ENCODE data around the gene CCDC13.

CCDC13 gene

DNA sequence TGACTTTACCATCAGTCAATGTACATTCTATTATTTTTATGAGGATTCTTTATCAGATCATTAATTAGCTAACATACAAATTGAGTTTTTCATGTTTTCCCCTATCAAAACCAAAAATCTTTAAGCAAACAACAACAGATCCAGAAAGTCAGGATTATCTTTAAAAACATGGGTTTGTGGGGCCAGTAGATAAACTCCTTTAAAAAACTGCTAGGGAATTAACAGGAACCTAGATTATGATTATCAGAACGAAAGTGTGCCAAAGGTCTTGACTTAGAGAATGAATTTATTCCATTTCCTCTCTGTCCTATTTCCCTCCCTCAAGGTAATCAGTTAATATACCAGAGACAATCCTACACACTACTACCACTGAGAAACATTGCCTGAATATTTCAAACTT, 13.2 kb upstream of the CCDC13 start:
- no peak overlapping the region for H2BK5ac ChIP-seq (ENCODE audit: low read depth, low read length, poor library complexity)
- H4K12ac ChIP-seq (ENCODE audit: low read depth, low read length) = no peak overlapping the region
- H3K9me3 ChIP-seq (ENCODE audit: insufficient read depth, low read depth, low read length) = no peaks in the 10 kb centered on the region
- H2BK120ac ChIP-seq (ENCODE audit: insufficient read depth, low read length, poor library complexity) = no peak overlapping the region
- no peaks in the 10 kb centered on the region for H3K79me2 ChIP-seq (ENCODE audit: control insufficient read depth, insufficient read depth, low read length, poor library complexity)
- H4K91ac ChIP-seq (ENCODE audit: low read depth, low read length) = no peak overlapping the region
- H3K18ac ChIP-seq (ENCODE audit: low read length) = no peak overlapping the region
- H3K4ac ChIP-seq (ENCODE audit: low read depth, low read length) = no peak overlapping the region
- no peak overlapping the region for H3K14ac ChIP-seq (ENCODE audit: low read length)
- peaks cover 15 to 18% of the 10 kb centered on the region in 2 experiments for H3K36me3 ChIP-seq (ENCODE audit: control insufficient read depth in 1 of 2, insufficient read depth in 2 of 2, low read length in 2 of 2)
- no peak overlapping the region for H2BK12ac ChIP-seq (ENCODE audit: low read length)
- no peak overlapping the region for H3K4me2 ChIP-seq (ENCODE audit: low read length)
- WGBS (ENCODE audit: extremely low coverage, insufficient coverage, insufficient read length) = no CpG with 5 or more reads among the region's 1 CpG
- H3K4me3 ChIP-seq (ENCODE audit: low read depth, low read length) = no peak overlapping the region
- H3K79me1 ChIP-seq (ENCODE audit: low read length) = no peaks in the 10 kb centered on the region
- no peaks in the 10 kb centered on the region for H3K27me3 ChIP-seq (ENCODE audit: insufficient read depth, low read length)
- no peak overlapping the region for H3K23ac ChIP-seq (ENCODE audit: low read length)
- no peak overlapping the region for H3K27ac ChIP-seq (ENCODE audit: low read depth, low read length)
- H2AFZ ChIP-seq (ENCODE audit: insufficient read depth, low read length, poor library complexity) = no peak overlapping the region
- no peak overlapping the region for H3K9ac ChIP-seq (ENCODE audit: low read length)
- H3K4me1 ChIP-seq (ENCODE audit: control insufficient read depth in 1 of 2, insufficient read depth in 2 of 2, low read length in 2 of 2) = no peaks in the 10 kb centered on the region
- no peak overlapping the region for H2AK5ac ChIP-seq (ENCODE audit: low read length)
- DNase-seq = no peak
- no peak overlapping the region for H4K8ac ChIP-seq (ENCODE audit: low read depth, low read length)

DNA sequence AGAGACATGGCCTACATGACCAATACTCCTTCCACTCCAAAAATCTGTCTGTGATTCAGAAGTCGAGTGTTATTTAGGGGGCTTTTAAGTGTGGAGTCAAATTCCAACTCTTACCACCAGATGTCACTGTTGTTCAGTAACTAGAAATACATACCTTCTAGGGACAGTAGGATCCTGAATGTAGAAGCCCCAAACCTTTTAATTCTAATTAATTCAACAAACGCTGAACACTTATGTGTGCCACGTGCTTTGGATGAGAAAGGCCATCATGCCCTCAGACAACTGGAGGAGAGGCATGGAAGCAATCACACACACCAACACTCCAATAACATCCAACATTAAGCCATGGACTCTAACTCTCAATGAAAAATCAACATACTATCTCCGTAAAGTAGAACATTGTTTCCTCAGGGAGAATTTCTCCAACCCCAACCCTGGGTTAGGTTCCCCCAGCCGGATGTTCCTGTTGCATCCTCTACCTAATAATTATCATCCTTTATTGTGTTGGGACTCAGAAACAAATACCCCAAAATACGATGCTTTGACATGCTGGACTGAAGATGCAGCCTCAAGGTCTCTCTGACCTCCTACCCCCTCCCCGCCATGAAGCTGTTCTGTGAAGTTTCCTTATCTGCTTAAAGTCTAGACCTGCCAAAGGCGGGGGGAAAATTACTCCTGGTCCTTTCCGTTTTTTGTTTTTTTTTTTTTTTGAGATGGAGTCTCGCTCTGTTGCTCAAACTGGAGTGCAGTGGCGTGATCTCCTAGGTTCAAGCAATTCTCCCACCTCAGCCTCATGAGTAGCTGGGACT, 8.0 kb upstream of the CCDC13 start:
- H4K91ac ChIP-seq (ENCODE audit: low read depth, low read length) = no peak overlapping the region
- no peaks in the 10 kb centered on the region for H3K27me3 ChIP-seq (ENCODE audit: insufficient read depth, low read length)
- no peak overlapping the region for H2BK5ac ChIP-seq (ENCODE audit: low read depth, low read length, poor library complexity)
- H3K4me2 ChIP-seq (ENCODE audit: low read length) = no peak overlapping the region
- no peak overlapping the region for H2BK120ac ChIP-seq (ENCODE audit: insufficient read depth, low read length, poor library complexity)
- no peak overlapping the region for H4K8ac ChIP-seq (ENCODE audit: low read depth, low read length)
- peak; percentile 45 to 91 for DNase-seq
- H2AFZ ChIP-seq (ENCODE audit: insufficient read depth, low read length, poor library complexity) = no peak overlapping the region
- H3K4ac ChIP-seq (ENCODE audit: low read depth, low read length) = no peak overlapping the region
- H3K79me1 ChIP-seq (ENCODE audit: low read length) = no peaks in the 10 kb centered on the region
- no peak overlapping the region for H2AK5ac ChIP-seq (ENCODE audit: low read length)
- H3K79me2 ChIP-seq (ENCODE audit: control insufficient read depth, insufficient read depth, low read length, poor library complexity) = no peaks in the 10 kb centered on the region
- no peak overlapping the region for H3K4me3 ChIP-seq (ENCODE audit: low read depth, low read length)
- H3K9ac ChIP-seq (ENCODE audit: low read length) = no peak overlapping the region
- no CpG with 5 or more reads among the region's 11 CpGs for WGBS (ENCODE audit: extremely low coverage, insufficient coverage, insufficient read length)
- no peaks in the 10 kb centered on the region for H3K4me1 ChIP-seq (ENCODE audit: control insufficient read depth in 1 of 2, insufficient read depth in 2 of 2, low read length in 2 of 2)
- no peaks in the 10 kb centered on the region for H3K9me3 ChIP-seq (ENCODE audit: insufficient read depth, low read depth, low read length)
- H3K18ac ChIP-seq (ENCODE audit: low read length) = no peak overlapping the region
- no peak overlapping the region for H3K14ac ChIP-seq (ENCODE audit: low read length)
- H4K12ac ChIP-seq (ENCODE audit: low read depth, low read length) = no peak overlapping the region
- H3K36me3 ChIP-seq (ENCODE audit: control insufficient read depth in 1 of 2, insufficient read depth in 2 of 2, low read length in 2 of 2) = peaks cover 5 to 7% of the 10 kb centered on the region in 2 experiments
- H3K23ac ChIP-seq (ENCODE audit: low read length) = no peak overlapping the region
- no peak overlapping the region for H2BK12ac ChIP-seq (ENCODE audit: low read length)
- H3K27ac ChIP-seq (ENCODE audit: low read depth, low read length) = no peak overlapping the region

- Histone ChIP-seq H4K8ac (ENCODE audit: low read depth, low read length) (no peak overlapping the region), H2BK5ac (ENCODE audit: low read depth, low read length, poor library complexity) (no peak overlapping the region), H3K4me1 (ENCODE audit: control insufficient read depth in 1 of 2, insufficient read depth in 2 of 2, low read length in 2 of 2) (no peaks in the 10 kb centered on the region), H3K14ac (ENCODE audit: low read length) (no peak overlapping the region), H2BK120ac (ENCODE audit: insufficient read depth, low read length, poor library complexity) (no peak overlapping the region), H4K91ac (ENCODE audit: low read depth, low read length) (no peak overlapping the region), H2AK5ac (ENCODE audit: low read length) (no peak overlapping the region), H3K4ac (ENCODE audit: low read depth, low read length) (no peak overlapping the region), H3K23ac (ENCODE audit: low read length) (no peak overlapping the region), H2BK12ac (ENCODE audit: low read length) (no peak overlapping the region), H4K12ac (ENCODE audit: low read depth, low read length) (no peak overlapping the region), H3K27ac (ENCODE audit: low read depth, low read length) (no peak overlapping the region), H3K4me3 (ENCODE audit: low read depth, low read length) (no peak overlapping the region), H3K18ac (ENCODE audit: low read length) (no peak overlapping the region), H3K4me2 (ENCODE audit: low read length) (no peak overlapping the region), H2AFZ (ENCODE audit: insufficient read depth, low read length, poor library complexity) (no peak overlapping the region), H3K36me3 (ENCODE audit: control insufficient read depth in 1 of 2, insufficient read depth in 2 of 2, low read length in 2 of 2) (peaks cover 5 to 6% of the 10 kb centered on the region in 2 experiments), H3K9me3 (ENCODE audit: insufficient read depth, low read depth, low read length) (no peaks in the 10 kb centered on the region), H3K27me3 (ENCODE audit: insufficient read depth, low read length) (no peaks in the 10 kb centered on the region), H3K79me1 (ENCODE audit: low read length) (no peaks in the 10 kb centered on the region), H3K9ac (ENCODE audit: low read length) (no peak overlapping the region), H3K79me2 (ENCODE audit: control insufficient read depth, insufficient read depth, low read length, poor library complexity) (no peaks in the 10 kb centered on the region)
- no peak for DNase-seq
- no CpG with 5 or more reads among the region's 3 CpGs for WGBS (ENCODE audit: extremely low coverage, insufficient coverage, insufficient read length)
Observed at GRCh38 chr3:42780398-42780797, 7.3 kb upstream of the CCDC13 start.

DNA sequence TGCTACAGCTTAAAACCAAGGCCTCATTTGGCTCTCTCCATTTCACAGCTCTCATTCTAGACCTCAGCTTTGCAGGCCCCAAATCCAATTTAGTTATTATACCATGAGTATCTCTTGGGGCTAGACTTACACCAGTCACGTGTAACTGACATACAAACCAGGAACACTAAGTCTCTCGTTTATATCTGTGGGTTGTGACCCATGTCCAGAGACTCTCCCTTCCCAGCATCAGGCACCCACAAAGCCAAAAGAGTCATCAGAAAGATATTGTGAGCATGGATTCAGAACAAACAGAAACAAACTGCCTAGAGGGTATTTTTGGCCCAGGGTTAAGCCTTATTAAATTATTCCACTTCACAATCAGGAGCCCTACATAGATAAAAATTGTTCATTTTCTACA, 5.6 kb upstream of the CCDC13 start:
- no peak overlapping the region for H2AFZ ChIP-seq (ENCODE audit: insufficient read depth, low read length, poor library complexity)

More for the DNA sequence above, 5.6 kb upstream of the CCDC13 start:
- DNase-seq = no peak
- H3K9ac ChIP-seq (ENCODE audit: low read length) = no peak overlapping the region
- H4K8ac ChIP-seq (ENCODE audit: low read depth, low read length) = no peak overlapping the region
- no peak overlapping the region for H3K27ac ChIP-seq (ENCODE audit: low read depth, low read length)
- WGBS (ENCODE audit: extremely low coverage, insufficient coverage, insufficient read length) = no CpG with 5 or more reads among the region's 2 CpGs
- H3K4me1 ChIP-seq (ENCODE audit: control insufficient read depth in 1 of 2, insufficient read depth in 2 of 2, low read length in 2 of 2) = no peaks in the 10 kb centered on the region
- no peaks in the 10 kb centered on the region for H3K27me3 ChIP-seq (ENCODE audit: insufficient read depth, low read length)
- no peak overlapping the region for H3K4me2 ChIP-seq (ENCODE audit: low read length)
- peaks cover 3 to 4% of the 10 kb centered on the region in 2 experiments for H3K36me3 ChIP-seq (ENCODE audit: control insufficient read depth in 1 of 2, insufficient read depth in 2 of 2, low read length in 2 of 2)
- no peak overlapping the region for H3K4me3 ChIP-seq (ENCODE audit: low read depth, low read length)
- H3K14ac ChIP-seq (ENCODE audit: low read length) = no peak overlapping the region
- H3K4ac ChIP-seq (ENCODE audit: low read depth, low read length) = no peak overlapping the region
- H4K91ac ChIP-seq (ENCODE audit: low read depth, low read length) = no peak overlapping the region
- H3K79me1 ChIP-seq (ENCODE audit: low read length) = no peaks in the 10 kb centered on the region
- no peak overlapping the region for H4K12ac ChIP-seq (ENCODE audit: low read depth, low read length)
- H2BK12ac ChIP-seq (ENCODE audit: low read length) = no peak overlapping the region
- H3K18ac ChIP-seq (ENCODE audit: low read length) = no peak overlapping the region
- H2BK5ac ChIP-seq (ENCODE audit: low read depth, low read length, poor library complexity) = no peak overlapping the region
- no peak overlapping the region for H3K23ac ChIP-seq (ENCODE audit: low read length)
- H2BK120ac ChIP-seq (ENCODE audit: insufficient read depth, low read length, poor library complexity) = no peak overlapping the region
- H3K79me2 ChIP-seq (ENCODE audit: control insufficient read depth, insufficient read depth, low read length, poor library complexity) = no peaks in the 10 kb centered on the region
- H2AK5ac ChIP-seq (ENCODE audit: low read length) = no peak overlapping the region
- H3K9me3 ChIP-seq (ENCODE audit: insufficient read depth, low read depth, low read length) = no peaks in the 10 kb centered on the region
